K562 (cell line): Measurements from ENCODE around the gene PITPNB.

ENCODE experiments used
- ATF1 ChIP-seq, 2 experiments: fragments of 450-650 bp in 1 of 2; IDR thresholded peaks; 2 replicates each; pipeline ENCODE4 v1.6.1; 2016; ENCODE audit warnings: missing compliant biosample characterization in 1 of 2, missing genetic modification characterization in 1 of 2
- BMI1 ChIP-seq: fragments of 150-350 bp; IDR thresholded peaks from 2 replicates; pipeline ENCODE4 v1.6.1; 2014; ENCODE audit warnings: low read length
- CEBPB ChIP-seq: fragments of 450-650 bp; IDR thresholded peaks from 2 replicates; pipeline ENCODE4 v1.6.1; 2016; ENCODE audit warnings: missing genetic modification characterization, missing compliant biosample characterization
- CREB1 ChIP-seq, 2 experiments: sonication (generic) in 1 of 2; formaldehyde crosslinking in 1 of 2; IDR thresholded peaks; 2 replicates each; pipeline versions ENCODE4 v1.6.1 to v1.8.0; 2012 to 2022; ENCODE audit warnings: inconsistent platforms in 1 of 2, mild to moderate bottlenecking in 1 of 2, missing genetic modification reagents in 1 of 2, moderate library complexity in 1 of 2
- CTCF ChIP-seq, 3 experiments: IDR thresholded peaks in 2 of 3; conservative IDR thresholded peaks in 1 of 3; 2 replicates each; pipeline ENCODE4 v1.5.1; 2011 to 2012; ENCODE audit warnings: low read length in 3 of 3, mild to moderate bottlenecking in 3 of 3, control low read depth in 2 of 3, improper control_type of control experiment in 1 of 3, inconsistent platforms in 1 of 3, low read depth in 1 of 3, mixed read lengths in 1 of 3, moderate library complexity in 1 of 3; ENCODE audit not compliant: insufficient read depth in 2 of 3
- EP300 ChIP-seq: IDR thresholded peaks from 2 replicates; pipeline ENCODE4 v1.6.1; 2012; ENCODE audit warnings: low read length, improper control_type of control experiment
- GMEB1 ChIP-seq: fragments of 250-450 bp; sonication (Bioruptor Pico); IDR thresholded peaks from 2 replicates; pipeline ENCODE4 v1.4.0; 2020; ENCODE audit warnings: mild to moderate bottlenecking
- KLF6 ChIP-seq: fragments of 250-450 bp; sonication (Bioruptor Pico); IDR thresholded peaks from 2 replicates; pipeline ENCODE4 v1.4.0; 2020; ENCODE audit warnings: mild to moderate bottlenecking, moderate library complexity, borderline replicate concordance
- REST ChIP-seq, 2 experiments: fragments of 450-650 bp; formaldehyde crosslinking in 1 of 2; IDR thresholded peaks; 2 replicates each; pipeline versions ENCODE4 v1.4.0 to v1.6.1; 2014 to 2020; ENCODE audit warnings: mild to moderate bottlenecking in 2 of 2, borderline replicate concordance in 1 of 2, low read depth in 1 of 2
- TCF3 ChIP-seq: sonication (generic); formaldehyde crosslinking; IDR thresholded peaks from 2 replicates; pipeline ENCODE4 v1.4.0; 2020; ENCODE audit warnings: mild to moderate bottlenecking, missing genetic modification reagents
- TSHZ1 ChIP-seq: fragments of 250-450 bp; sonication (Bioruptor Pico); IDR thresholded peaks from 2 replicates; pipeline ENCODE4 v1.4.0; 2020; ENCODE audit warnings: mild to moderate bottlenecking, moderate library complexity
- ZNF175 ChIP-seq: fragments of 200-800 bp; sonication (Bioruptor generic); IDR thresholded peaks from 2 replicates; pipeline ENCODE4 v1.6.1; 2016; ENCODE audit warnings: low read depth, mild to moderate bottlenecking, missing genetic modification characterization, missing compliant biosample characterization
- ZNF24 ChIP-seq: fragments of 450-650 bp; IDR thresholded peaks from 2 replicates; pipeline ENCODE4 v1.6.1; 2016
- ZNF57 ChIP-seq: fragments of 450-650 bp; formaldehyde crosslinking; IDR thresholded peaks from 2 replicates; pipeline ENCODE4 v1.4.0; 2020; ENCODE audit warnings: mild to moderate bottlenecking, moderate library complexity

- TF ChIP-seq ZNF57 (CRISPR knock-in tag) (no peak), TCF3 (CRISPR knock-in tag) (no peak), REST (IDR thresholded peaks at IDR 0.05; ENCODE audit: borderline replicate concordance) (no peak), REST (CRISPR knock-in tag; IDR thresholded peaks at IDR 0.05; ENCODE audit: low read depth) (no peak), GMEB1 (CRISPR knock-in tag) (no peak), CEBPB (no peak), CTCF (IDR thresholded peaks at IDR 0.05 in 2 of 3, conservative IDR thresholded peaks at IDR 0.05 in 1 of 3; ENCODE audit: insufficient read depth in 2 of 3, low read depth in 1 of 3, low read length in 3 of 3) (no peak), KLF6 (no peak), EP300 (no peak), ATF1 (CRISPR knock-in tag; IDR thresholded peaks at IDR 0.05) (no peak), ATF1 (tag; IDR thresholded peaks at IDR 0.05) (no peak), CREB1 (IDR thresholded peaks at IDR 0.05) (no peak), CREB1 (CRISPR knock-in tag; IDR thresholded peaks at IDR 0.05) (no peak), BMI1 (no peak), TSHZ1 (CRISPR knock-in tag) (no peak), ZNF175 (no peak), ZNF24 (no peak)
Measured at GRCh38 chr22:27863001-27863400, 56.1 kb downstream of the PITPNB start.
